Measurements from ENCODE around the gene ILKAP.

The ILKAP gene

GRCh38 chr2:238144262-238144661, 59.2 kb downstream of the ILKAP start:
- H3K27me3 ChIP-seq: no peaks in the 10 kb centered on the region
- no peak overlapping the region for H3K4me3 ChIP-seq
- no peak for TF ChIP-seq CTCF (IDR thresholded peaks at IDR 0.05)
- H3K36me3 ChIP-seq: peaks cover 8 to 33% (median 17%) of the 10 kb centered on the region in 3 donors
- peak overlapping the region; percentile 60 to 73 for H3K27ac ChIP-seq
- H3K4me1 ChIP-seq: peaks cover 0 to 49% (median 41%) of the 10 kb centered on the region in 4 donors
- no peaks in the 10 kb centered on the region for H3K9me3 ChIP-seq
- intact Hi-C loops (cut with DNase I; ENCODE audit: low total_unique reads): no loop called here
- no peak for DNase-seq

- no peak for TF ChIP-seq CTCF (IDR thresholded peaks at IDR 0.05)
- peak overlapping the region in 1 of 2 donors; percentile 10 for H3K4me3 ChIP-seq
- peak; percentile 48 to 89 for DNase-seq
- peaks cover 8 to 24% (median 10%) of the 10 kb centered on the region in 3 donors for H3K36me3 ChIP-seq
- H3K27me3 ChIP-seq: no peaks in the 10 kb centered on the region
- intact Hi-C loops (cut with DNase I; ENCODE audit: low total_unique reads): no loop called here
- H3K4me1 ChIP-seq: peaks cover 0 to 58% (median 48%) of the 10 kb centered on the region in 4 donors
- H3K27ac ChIP-seq: peak overlapping the region; percentile 60 to 73
- no peaks in the 10 kb centered on the region for H3K9me3 ChIP-seq
Measured at GRCh38 chr2:238143239-238143951, 60.1 kb downstream of the ILKAP start.

- intact Hi-C loops (cut with DNase I; ENCODE audit: low total_unique reads): no loop called here
- Histone ChIP-seq H3K4me1 (peaks cover 0 to 66% (median 56%) of the 10 kb centered on the region in 4 donors), H3K9me3 (no peaks in the 10 kb centered on the region), H3K27me3 (no peaks in the 10 kb centered on the region), H3K27ac (peak overlapping the region; percentile 60 to 73), H3K4me3 (peak overlapping the region in 1 of 2 donors; percentile 6), H3K36me3 (peaks cover 8 to 16% (median 8%) of the 10 kb centered on the region in 3 donors)
- no peak for DNase-seq
- TF ChIP-seq CTCF (IDR thresholded peaks at IDR 0.05): no peak
Measured at GRCh38 chr2:238142382-238143205, 60.9 kb downstream of the ILKAP start.

DNA sequence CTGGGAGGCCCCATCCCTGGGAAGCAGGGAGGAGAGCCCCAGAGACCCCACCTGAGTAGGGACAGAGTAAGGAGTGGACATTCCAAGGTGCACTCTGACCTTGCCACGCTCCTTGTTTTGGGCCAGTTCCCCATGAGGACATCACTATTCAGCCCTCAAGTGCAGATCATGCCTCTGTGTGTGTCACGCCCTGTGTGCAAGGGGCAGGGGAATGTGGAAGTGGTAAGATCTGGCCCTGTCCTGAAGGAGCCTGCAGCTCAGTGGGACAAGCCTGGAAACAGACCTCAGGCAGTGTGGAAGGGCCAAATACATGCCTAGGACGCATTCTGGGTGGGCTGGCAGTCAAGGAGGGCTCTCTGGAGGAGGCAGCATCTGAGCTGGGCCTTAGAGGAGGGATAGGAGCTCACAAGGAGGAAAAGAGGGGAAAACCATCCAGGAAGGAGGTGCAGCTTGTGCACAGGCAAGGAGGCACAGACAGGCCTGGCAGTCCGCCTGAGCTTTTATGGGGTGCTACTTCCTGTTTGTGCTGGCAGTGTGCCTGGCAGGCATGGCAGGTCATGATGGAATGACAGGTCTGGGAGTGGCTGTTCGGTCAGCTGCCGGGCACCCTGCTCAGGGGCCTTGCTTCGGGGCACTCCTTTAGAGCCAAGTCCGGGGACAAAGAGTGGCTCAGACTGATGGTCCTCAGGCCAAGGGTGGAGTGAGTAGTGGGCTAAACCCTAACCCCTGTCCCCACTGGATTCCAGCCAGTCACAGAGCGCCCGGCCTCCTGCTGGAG, 61.8 kb downstream of the ILKAP start:
- no peak for DNase-seq
- Histone ChIP-seq H3K4me3 (peak overlapping the region in 1 of 2 donors; percentile 6), H3K4me1 (peaks cover 0 to 75% (median 63%) of the 10 kb centered on the region in 4 donors), H3K9me3 (no peaks in the 10 kb centered on the region), H3K36me3 (peaks cover 8 to 15% (median 8%) of the 10 kb centered on the region in 3 donors), H3K27me3 (no peaks in the 10 kb centered on the region), H3K27ac (peak overlapping the region; percentile 3 to 60)
- intact Hi-C loops (cut with DNase I; ENCODE audit: low total_unique reads): no loop called here
- TF ChIP-seq CTCF (IDR thresholded peaks at IDR 0.05): no peak

All from tibial artery (tissue), 4 donors.